Peyer's patch (tissue), 4 donors: ENCODE results near the gene CTAG1B. TPM values are rescaled to one million over a fixed set of nuclear protein-coding genes. Genes with fewer than 3 reads are reported as not detected.
"Not testable (repeated sequence)": the region's sequence is repeated elsewhere in the genome, so short reads cannot be mapped to it uniquely, and the experiment has no call there.

Experiments
- DNase-seq, 3 donors: peaks; one replicate each; pipeline ENCODE4 v3.0.0-alpha.2; 2017 to 2019
- H3K27ac ChIP-seq, 4 donors: fragments of 200-600 bp; sonication (generic); one replicate each; pipeline ENCODE4 v1.5.1; 2016 to 2019
- H3K27me3 ChIP-seq, 2 donors: fragments of 200-600 bp; sonication (generic); one replicate each; pipeline ENCODE4 v1.5.1; 2019
- H3K36me3 ChIP-seq, 3 donors: fragments of 200-600 bp; sonication (generic); one replicate each; pipeline ENCODE4 v1.5.1; 2016 to 2019
- H3K4me1 ChIP-seq, 4 donors: fragments of 200-600 bp; sonication (generic); one replicate each; pipeline ENCODE4 v1.5.1; 2016 to 2019
- H3K4me3 ChIP-seq, 4 donors: fragments of 200-600 bp; sonication (generic); 1 replicate in 3 of 4; 2 replicates in 1 of 4; pipeline ENCODE4 v1.5.1; 2016 to 2019; ENCODE audit warnings: mild to moderate bottlenecking in 1 of 4
- H3K9me3 ChIP-seq, 4 donors: fragments of 200-600 bp; sonication (generic); one replicate each; pipeline ENCODE4 v1.5.1; 2016 to 2019; ENCODE audit warnings: mild to moderate bottlenecking in 1 of 4
- CTCF ChIP-seq, 6 experiments: fragments of 450-650 bp in 4 of 6; fragments of 200-600 bp in 2 of 6; sonication (generic) in 1 of 6; IDR thresholded peaks; one replicate each; pipeline ENCODE4 v1.5.1; 2017 to 2019; ENCODE audit warnings: antibody characterized with exemption in 6 of 6, mild to moderate bottlenecking in 3 of 6, moderate library complexity in 1 of 6
- POLR2A ChIP-seq, 2 donors: fragments of 450-650 bp; IDR thresholded peaks; one replicate each; pipeline ENCODE4 v1.5.1; 2017; ENCODE audit warnings: antibody characterized with exemption in 2 of 2, mild to moderate bottlenecking in 2 of 2, moderate library complexity in 2 of 2
- total RNA-seq, 4 donors: library from RNA; depleted of rRNA; stranded (reverse); fragments of >200 nt; gene quantifications; one replicate each; pipeline ENCODE4 v1.1.0, GENCODE V29; 2016

Gene CTAG1B
- total RNA-seq, 4 donors from 2014 or later = not detected

- Histone ChIP-seq H3K27ac (no peak overlapping the region), H3K36me3 (no peaks in the 10 kb centered on the region), H3K27me3 (no peaks in the 10 kb centered on the region), H3K9me3 (no peaks in the 10 kb centered on the region), H3K4me1 (no peaks in the 10 kb centered on the region), H3K4me3 (no peak overlapping the region)
- no peak for TF ChIP-seq POLR2A (IDR thresholded peaks at IDR 0.05)
- DNase-seq = no peak
Observed at GRCh38 chrX:154657226-154657805, 38.2 kb upstream of the CTAG1B start.

DNA sequence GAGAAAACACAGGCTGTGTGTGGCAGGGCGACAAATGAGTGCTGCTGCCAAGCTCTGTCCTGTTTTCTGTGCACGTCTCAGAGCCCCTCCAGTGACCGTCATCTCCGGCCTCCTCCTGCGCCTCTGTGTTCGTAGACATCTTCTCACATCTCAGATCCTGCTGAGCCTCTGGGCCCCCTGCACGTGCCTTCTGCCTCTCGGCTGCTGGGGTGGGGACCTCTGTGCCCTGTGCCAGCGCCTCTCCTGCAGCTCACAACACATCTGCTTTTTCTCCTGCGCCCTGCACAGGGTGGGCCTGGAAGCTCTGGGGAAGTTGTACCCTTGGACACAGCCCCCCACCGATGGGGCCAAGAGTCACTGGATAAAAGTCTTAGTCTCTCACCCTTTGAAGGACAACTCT is 36.7 kb upstream of the CTAG1B start:
- no peaks in the 10 kb centered on the region for H3K9me3 ChIP-seq
- no peaks in the 10 kb centered on the region for H3K4me1 ChIP-seq
- H3K27ac ChIP-seq = no peak overlapping the region
- TF ChIP-seq POLR2A (IDR thresholded peaks at IDR 0.05) = no peak
- no peak for TF ChIP-seq CTCF (IDR thresholded peaks at IDR 0.05)
- H3K36me3 ChIP-seq = no peaks in the 10 kb centered on the region
- no peak overlapping the region for H3K4me3 ChIP-seq
- H3K27me3 ChIP-seq = no peaks in the 10 kb centered on the region
- DNase-seq = no peak

GRCh38 chrX:154655346-154655745 is 36.3 kb upstream of the CTAG1B start:
- H3K27me3 ChIP-seq = no peaks in the 10 kb centered on the region
- no peaks in the 10 kb centered on the region for H3K4me1 ChIP-seq
- H3K27ac ChIP-seq = no peak overlapping the region
- no peak for TF ChIP-seq CTCF (IDR thresholded peaks at IDR 0.05)
- no peak for TF ChIP-seq POLR2A (IDR thresholded peaks at IDR 0.05)
- no peaks in the 10 kb centered on the region for H3K36me3 ChIP-seq
- no peak overlapping the region for H3K4me3 ChIP-seq
- DNase-seq = no peak
- H3K9me3 ChIP-seq = no peaks in the 10 kb centered on the region

GRCh38 chrX:154654925-154655324 is 35.8 kb upstream of the CTAG1B start:
- no peak overlapping the region for H3K4me3 ChIP-seq
- no peaks in the 10 kb centered on the region for H3K36me3 ChIP-seq
- no peak for TF ChIP-seq POLR2A (IDR thresholded peaks at IDR 0.05)
- TF ChIP-seq CTCF (IDR thresholded peaks at IDR 0.05) = no peak
- H3K27ac ChIP-seq = no peak overlapping the region
- no peaks in the 10 kb centered on the region for H3K4me1 ChIP-seq
- no peaks in the 10 kb centered on the region for H3K27me3 ChIP-seq
- H3K9me3 ChIP-seq = no peaks in the 10 kb centered on the region
- no peak for DNase-seq

DNA sequence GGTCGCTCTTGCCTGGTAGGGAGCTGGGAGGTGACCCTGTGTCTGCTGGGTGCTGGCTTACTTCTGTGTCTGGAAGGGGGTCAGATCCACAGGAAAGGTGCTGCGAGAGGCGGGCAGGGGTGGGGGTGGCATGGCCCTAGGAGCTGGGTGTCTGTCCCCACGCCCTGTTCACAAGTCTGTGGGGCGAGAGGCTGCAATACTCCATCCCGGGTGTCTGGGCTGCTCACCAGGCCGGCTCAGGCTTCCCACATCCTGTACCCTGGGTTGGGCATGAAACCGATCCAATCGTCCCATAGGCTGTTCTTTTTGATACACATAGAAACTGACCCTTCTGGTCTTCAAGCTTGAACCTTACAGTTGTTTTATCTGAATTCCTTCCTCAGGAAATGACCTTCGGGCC is 35.3 kb upstream of the CTAG1B start:
- H3K4me1 ChIP-seq = no peaks in the 10 kb centered on the region
- no peak overlapping the region for H3K27ac ChIP-seq
- no peaks in the 10 kb centered on the region for H3K9me3 ChIP-seq
- DNase-seq = no peak
- H3K27me3 ChIP-seq = no peaks in the 10 kb centered on the region
- TF ChIP-seq CTCF (IDR thresholded peaks at IDR 0.05) = no peak
- no peak for TF ChIP-seq POLR2A (IDR thresholded peaks at IDR 0.05)
- H3K4me3 ChIP-seq = no peak overlapping the region
- no peaks in the 10 kb centered on the region for H3K36me3 ChIP-seq

GRCh38 chrX:154653413-154653812 is 34.3 kb upstream of the CTAG1B start, which contains the start of gene CTAG2:
Gene CTAG2, minus strand, starts transcription at chrX:154653579. Its CDS starts 64 bp downstream, at chrX:154653515.
- not testable (repeated sequence) for H3K27me3 ChIP-seq, H3K4me3 ChIP-seq, DNase-seq, H3K4me1 ChIP-seq, H3K27ac ChIP-seq, H3K36me3 ChIP-seq, H3K9me3 ChIP-seq

DNA sequence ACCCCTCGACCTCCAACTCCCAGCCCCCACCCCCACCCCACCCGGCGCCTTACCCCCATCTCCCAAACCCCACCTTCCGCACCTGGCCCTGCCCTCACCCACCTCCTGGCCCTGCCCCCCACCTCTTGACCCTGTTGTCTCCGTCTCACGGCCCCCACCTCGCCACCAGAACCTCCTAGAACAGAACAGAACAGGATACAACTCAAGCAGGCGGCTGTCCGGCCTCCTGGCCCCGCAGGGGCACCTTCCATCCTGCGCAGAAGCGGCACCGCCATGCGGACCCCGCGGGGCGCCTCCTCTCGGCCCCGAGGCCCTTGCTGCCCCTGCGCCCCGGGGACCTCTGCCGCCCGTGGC is 33.9 kb upstream of the CTAG1B start:
- no peak overlapping the region for H3K4me3 ChIP-seq
- H3K27ac ChIP-seq = no peak overlapping the region
- DNase-seq = no peak
- H3K36me3 ChIP-seq = no peaks in the 10 kb centered on the region
- no peaks in the 10 kb centered on the region for H3K4me1 ChIP-seq
- no peaks in the 10 kb centered on the region for H3K9me3 ChIP-seq
- H3K27me3 ChIP-seq = no peaks in the 10 kb centered on the region
- TF ChIP-seq CTCF (IDR thresholded peaks at IDR 0.05) (no peak), POLR2A (IDR thresholded peaks at IDR 0.05) (no peak)
